ENCODE results near the gene C3orf22.

C3orf22 gene

DNA sequence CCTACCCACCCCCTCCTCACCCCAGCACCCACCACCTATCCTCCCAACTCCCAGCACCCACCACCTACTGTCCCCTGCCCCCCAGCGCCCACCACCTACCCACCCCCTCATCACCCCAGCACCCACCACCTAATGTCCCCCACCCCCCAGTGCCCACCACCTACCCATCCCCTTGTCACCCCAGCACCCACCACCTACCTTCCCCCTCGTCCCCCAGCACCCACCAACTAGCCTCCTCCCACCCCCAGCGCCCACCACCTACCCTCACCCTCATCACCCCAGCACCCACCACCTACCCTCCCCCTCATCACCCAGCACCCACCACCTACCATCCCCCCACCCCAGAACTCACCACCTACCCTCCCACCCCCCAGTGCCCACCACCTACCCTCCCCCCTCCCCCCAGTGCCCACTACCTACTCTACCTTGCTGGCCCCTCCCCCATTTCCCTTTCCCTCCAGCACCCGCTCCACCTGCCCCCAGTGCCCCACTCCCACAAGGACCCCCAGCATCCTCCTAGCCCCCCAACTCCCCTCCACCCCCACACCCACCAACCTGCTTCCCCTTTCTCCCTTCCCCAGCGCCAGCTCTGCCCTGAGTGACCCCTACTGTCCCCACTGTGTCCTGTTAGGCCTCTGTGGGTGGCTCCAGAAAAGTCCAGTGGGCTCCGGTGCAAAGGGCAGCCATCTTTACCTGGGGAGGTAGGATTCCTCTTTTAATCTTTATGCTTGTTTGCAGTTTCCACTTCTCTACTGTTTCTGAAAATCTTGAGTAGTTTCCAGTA lies 42.4 kb downstream of the C3orf22 start:
- no peak for DNase-seq (ENCODE audit: extremely low read depth in 1 of 2, low read depth in 1 of 2)

DNA sequence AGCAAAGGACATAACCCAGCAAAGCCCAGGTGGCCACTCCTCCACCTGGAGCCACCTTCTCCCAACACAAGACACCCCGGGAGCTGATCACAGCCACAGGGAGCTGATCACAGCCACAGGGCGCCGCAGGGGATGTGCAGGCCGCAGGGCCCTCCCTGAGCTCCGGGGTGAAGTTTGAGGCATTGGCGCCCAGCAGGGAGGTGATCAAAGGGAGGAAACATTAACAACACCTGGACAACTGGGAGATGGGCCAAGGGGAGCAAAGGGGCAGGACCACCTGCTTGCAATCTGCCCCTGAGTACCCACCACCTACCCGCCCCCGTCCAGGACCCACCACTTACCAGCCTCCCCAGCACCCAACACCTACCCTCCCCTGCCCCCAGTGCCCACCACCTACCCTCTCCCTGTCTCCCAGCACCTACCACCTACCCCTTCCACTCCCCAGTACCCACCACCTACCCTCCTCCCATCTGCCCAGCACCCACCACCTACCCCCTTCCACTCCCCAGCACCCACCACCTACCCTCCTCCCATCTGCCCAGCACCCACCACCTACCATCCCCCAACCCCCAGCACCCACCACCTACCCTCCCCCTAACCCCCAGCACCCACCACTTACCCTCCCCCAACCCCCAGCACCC lies 43.5 kb downstream of the C3orf22 start:
- no peak for DNase-seq (ENCODE audit: extremely low read depth in 1 of 2, low read depth in 1 of 2)

DNA sequence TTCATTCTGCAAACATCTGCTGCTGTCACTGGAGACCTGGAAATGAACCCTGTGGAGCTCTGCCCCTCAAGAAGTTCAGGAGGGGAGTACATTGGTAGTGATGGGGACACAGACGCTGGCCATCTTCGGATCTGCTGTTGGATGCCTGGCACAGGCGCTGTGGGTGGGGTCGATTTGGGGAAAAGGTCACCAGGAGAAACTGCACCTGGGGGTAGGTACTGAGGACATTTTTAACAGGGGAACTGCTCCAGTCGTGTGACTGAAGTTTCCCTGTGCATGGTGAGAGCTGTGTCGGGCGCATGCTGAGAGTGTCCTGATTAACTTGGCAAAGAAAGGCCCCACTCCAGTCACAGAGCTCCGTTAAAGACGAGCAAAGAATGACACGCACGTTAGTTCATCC lies 44.6 kb downstream of the C3orf22 start:
- DNase-seq (ENCODE audit: extremely low read depth in 1 of 2, low read depth in 1 of 2): no peak

DNA sequence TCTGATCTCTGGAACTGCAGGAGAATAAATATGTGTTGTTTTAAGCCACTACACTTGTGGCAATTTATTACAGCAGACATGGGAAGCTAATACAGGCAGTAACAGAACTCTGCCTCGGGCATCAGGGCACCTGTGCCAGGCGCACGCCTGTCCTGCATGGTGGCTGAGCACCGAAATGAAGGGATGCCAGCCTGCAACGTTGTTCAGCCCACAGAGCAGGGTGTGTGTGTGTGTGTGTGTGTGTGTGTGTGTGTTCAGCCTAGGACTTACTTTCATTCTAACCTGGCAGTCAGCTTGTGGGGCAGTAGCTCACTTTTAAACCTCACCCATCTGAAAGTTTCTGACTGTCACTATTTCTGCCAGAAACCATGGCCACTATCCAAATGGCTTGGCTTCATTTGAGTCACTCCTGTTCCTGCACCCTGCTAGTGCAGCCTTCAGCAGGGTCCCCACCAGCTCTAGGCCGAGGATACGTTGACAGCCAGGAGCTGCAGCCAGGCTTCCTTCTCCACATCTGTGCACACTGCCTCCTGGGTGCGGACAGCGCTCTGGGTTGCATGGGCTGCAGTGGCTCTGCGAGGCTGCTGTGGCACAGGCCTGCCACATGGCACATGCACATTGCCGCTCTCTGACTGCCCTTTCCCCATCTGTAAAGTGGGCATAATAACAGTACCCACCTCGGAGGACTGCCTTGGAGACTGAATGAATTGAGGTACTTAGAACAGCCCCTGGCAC lies 45.6 kb downstream of the C3orf22 start:
- DNase-seq (ENCODE audit: extremely low read depth in 1 of 2, low read depth in 1 of 2): no peak

DNA sequence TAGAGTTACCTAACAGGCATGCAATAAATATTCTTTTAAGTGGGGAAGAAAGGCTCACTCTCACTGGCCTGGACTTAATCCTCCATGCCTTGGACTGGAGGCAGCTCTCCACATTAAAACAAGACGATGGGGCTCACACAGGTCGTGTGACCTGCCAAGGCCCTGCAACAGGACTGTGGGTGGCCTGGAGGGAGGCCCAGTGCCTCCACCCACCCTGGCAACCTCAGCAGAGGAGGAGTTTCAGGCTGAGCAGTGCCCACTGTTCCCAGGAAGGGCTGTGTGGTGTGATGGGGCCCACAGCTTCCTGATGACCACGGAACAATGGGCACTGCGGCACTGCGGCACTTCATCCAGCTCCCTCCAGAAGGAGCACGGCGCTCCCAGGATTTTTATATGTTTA lies 46.7 kb downstream of the C3orf22 start:
- DNase-seq (ENCODE audit: extremely low read depth in 1 of 2, low read depth in 1 of 2): no peak

DNA sequence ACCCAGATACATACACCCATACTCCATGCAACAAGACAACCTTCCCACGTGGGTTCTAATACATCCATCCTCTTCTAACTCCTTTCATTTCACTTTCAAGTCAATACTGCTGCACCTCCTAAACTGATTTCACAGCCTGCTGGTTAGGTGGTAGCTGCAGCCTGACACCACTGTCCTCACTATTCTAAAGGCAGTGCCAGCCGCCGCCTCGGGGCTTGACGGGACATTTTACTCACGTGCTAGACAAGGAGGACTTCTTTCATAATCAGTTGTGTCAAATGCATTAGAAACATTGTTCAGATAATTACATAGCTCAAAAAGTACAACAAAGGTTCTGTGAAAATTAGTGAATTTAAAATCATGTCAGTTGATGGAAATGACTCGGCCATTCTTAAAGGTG lies 47.4 kb downstream of the C3orf22 start:
- DNase-seq (ENCODE audit: extremely low read depth in 1 of 2, low read depth in 1 of 2): no peak

DNA sequence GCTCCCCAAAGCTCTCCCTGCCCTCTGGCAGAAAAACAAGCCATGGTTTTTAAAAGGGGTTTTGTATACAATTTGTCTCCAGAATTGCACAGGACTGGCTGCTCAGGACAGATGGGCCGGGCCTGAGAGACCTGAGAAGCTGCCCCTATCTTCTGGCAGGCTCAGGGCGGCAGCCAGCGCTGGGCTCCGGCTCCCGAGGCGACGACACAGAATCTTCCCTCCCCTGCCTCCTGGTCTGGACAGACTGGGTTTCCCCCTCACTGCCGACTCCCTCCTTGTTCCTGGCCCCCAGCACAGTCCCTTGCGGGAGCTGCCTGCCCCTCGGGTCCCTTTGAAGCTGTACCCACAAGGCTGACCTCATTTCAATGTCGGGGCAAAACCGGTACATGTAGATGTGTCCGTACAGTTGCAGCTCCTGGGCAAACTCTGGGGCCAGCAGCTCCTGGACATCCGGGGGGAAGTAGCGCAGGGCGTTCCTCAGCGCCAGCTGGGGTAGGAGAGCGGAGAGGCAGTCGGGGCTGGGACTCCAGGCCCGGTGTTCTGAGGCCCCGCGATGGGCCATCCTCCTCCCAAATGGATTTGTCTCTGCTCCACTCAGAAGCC lies 48.3 kb downstream of the C3orf22 start:
- no peak for DNase-seq (ENCODE audit: extremely low read depth in 1 of 2, low read depth in 1 of 2)

DNA sequence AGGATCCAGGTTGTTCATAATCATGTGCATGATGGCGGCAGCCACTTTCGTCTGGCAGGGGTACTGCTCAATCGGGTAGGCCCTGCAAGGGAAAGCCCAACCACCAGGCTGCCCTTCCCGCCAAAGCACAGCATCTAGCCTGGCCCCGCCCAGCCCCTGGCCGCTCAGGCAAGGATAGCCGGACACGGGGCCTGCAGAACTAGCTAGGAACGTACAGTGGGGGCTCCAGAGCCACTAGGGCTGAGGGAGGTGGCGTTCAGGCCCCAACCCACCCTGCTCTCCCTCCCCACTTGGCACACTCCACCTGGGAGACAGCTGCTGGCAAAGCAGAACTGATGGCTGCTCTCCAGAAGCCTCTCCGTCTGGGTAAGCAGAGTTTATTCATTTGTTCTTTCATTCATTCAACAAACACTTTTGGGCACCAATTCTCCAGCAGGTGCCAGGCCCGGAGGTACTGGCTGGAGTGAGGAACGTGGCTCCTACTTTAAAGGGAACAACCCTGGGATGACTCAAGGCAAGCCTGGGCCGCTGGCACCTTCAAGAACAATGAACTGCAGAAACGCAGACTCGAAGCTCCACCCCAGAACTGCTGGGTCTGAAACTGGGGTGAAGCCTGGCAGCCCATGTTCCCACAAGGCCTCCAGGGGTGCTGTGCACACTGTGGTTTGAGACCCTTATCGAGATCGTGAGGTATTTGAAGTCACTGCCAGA lies 49.0 kb downstream of the C3orf22 start:
- DNase-seq (ENCODE audit: extremely low read depth in 1 of 2, low read depth in 1 of 2): no peak

DNA sequence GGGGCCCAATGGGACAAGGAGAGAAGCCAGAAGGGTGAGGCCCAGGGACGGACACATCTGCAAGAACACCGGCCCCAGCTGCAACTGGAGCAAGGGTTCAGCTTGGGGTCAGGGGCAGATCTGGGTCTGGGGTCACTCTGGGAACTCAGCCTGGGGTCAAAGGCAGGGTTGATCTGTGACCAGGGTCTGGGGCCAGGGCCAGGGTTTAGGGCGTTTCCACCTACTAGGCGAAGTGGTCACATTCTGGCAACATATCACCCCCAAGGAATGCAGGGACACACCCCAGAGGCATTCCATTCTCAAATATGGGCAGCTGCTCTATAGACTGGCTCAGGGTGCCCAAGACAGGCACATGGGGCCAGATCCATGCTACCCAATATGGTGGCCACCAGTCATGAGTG lies 50.2 kb downstream of the C3orf22 start:
- no peak for DNase-seq (ENCODE audit: extremely low read depth in 1 of 2, low read depth in 1 of 2)

DNA sequence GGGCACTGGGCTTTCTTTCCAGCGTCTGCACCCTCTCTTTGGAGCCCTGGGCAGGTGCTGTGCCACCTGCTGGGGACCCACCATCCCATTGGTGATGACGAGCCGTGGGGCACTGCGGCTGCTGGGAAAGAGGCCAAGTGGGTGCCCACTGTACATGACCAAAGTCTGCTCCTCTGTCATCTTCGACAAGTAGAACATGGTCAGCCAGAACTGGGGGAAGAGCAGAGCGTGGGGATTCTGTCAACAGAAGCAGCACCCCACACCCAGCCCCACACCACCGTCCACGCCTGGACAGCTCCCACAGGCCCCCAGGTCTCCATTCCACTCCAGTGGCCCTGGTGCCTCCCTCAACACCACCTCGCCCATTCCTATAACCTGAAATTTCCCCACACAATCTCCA lies 50.8 kb downstream of the C3orf22 start:
- no peak for DNase-seq (ENCODE audit: extremely low read depth in 1 of 2, low read depth in 1 of 2)

DNA sequence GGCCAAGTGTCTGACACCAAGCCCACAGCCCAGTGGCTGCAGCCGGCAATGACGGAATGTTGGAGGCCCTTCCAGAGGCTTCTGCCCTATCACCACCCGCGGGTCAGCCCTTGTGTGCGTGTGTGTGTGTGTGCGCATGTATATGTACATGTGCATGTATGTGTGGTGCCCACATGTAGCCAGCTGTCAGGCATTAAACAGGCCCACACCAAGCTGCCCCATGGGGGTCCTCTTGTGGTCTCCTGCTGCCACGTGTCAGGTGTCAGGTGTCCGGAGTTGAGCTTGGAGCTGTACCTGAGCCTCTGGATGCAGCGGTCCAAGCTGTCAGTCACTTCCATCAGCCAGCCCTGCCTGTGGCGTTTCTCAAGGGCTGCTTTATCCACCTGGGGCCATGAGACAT lies 55.0 kb downstream of the C3orf22 start:
- no peak for DNase-seq (ENCODE audit: extremely low read depth in 1 of 2, low read depth in 1 of 2)

DNA sequence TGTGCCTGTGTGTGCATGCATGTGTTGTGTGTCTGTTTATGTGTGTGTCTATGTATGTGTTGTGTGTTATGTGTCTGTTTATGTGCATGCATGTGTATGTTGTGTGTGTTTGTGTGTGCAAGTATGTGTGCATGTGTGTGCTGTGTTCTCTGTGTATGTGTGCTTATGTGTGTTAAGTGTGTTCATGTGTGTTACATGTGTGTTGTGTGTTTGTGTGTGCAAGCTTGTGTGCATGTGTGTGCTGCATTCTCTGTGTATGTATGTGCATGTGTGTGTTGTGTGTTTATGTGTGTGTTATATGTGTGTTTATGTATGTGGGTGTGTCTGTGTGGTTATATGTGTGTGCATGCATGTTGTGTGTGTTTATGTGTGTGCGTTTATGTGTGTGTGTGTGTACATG lies 56.1 kb downstream of the C3orf22 start:
- no peak for DNase-seq (ENCODE audit: extremely low read depth in 1 of 2, low read depth in 1 of 2)

DNA sequence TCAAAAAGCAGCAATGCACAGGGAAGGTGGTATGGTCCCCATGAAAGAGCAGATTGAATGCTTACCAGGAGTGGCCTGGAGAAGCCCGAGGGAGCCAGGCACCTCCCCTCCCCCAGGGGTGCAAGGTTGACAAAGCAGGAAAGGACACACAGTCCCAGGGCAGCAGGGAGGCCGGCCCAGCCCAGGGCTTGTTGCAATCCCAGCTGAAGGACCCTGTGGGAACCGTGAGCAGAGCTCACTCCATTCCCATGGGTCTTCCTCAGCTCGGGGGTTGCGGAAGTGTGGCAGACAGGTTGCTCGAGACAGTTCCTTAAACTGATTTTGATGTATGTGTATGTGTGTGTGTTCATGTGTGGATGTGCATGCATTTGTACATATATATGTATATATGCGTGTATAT lies 57.0 kb downstream of the C3orf22 start:
- no peak for DNase-seq (ENCODE audit: extremely low read depth in 1 of 2, low read depth in 1 of 2)

DNA sequence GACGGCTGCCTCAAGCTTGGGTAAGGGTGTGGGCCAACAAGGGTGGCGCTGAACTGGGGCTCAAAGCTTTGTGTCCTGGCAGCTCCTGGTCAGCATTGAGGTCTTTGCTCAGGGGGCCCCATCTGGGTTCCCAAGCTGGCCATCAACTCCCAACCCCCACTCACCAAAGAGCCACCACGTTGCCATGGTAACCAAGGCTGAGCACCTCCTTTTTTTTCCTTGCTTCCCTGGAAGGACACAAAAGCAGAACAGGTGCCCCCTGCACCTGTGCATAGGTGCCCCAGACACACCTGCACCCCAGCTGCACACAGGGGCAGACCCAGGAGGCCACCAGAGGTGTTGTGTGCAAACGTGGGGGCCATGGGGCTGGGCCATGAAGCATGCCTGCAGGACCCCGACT lies 57.7 kb downstream of the C3orf22 start:
- DNase-seq (ENCODE audit: extremely low read depth in 1 of 2, low read depth in 1 of 2): no peak

DNA sequence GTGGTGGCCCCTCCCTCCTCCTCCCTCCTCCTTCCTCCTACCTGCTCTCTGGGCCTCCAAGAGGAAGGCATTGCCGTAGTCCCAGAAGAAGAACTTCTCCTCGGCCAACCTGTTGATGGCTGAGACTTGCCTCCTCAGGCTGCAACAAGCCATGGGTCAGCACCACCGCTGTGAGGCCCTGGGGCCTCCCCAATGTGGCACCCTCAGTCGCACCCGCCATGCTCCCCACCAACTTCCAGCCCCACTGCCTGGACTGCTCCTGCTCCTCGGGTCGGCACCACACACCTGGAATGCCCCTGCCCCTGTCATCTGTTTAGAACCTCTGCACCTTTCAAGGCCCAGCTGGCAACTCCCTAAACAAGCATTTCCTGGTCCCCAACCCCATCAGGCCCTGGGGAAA lies 58.7 kb downstream of the C3orf22 start:
- no peak for DNase-seq (ENCODE audit: extremely low read depth in 1 of 2, low read depth in 1 of 2)

Measured in activated CD8-positive, alpha-beta memory T cell treated with anti-CD3 and anti-CD28 coated beads for 1 hour (primary cell).